Left renal cortex interstitium (tissue), 4 donors: ENCODE data around the gene PITPNM1. TPM values are rescaled to one million over a fixed set of nuclear protein-coding genes. Genes with fewer than 3 reads are reported as not detected.
"Not testable (repeated sequence)": the region's sequence is repeated elsewhere in the genome, so short reads cannot be mapped to it uniquely, and the experiment has no call there.

Source experiments
- DNase-seq, 4 donors: peaks; one replicate each; pipeline ENCODE4 v3.0.0-alpha.2; 2013; ENCODE audit warnings: low read depth in 4 of 4, low spot score in 2 of 4, missing footprints in 1 of 4
- polyA plus RNA-seq, 4 donors: library from polyadenylated mRNA; unstranded; fragments of 120-200 nt; gene quantifications; one replicate each; pipeline ENCODE4 v1.2.1, GENCODE V29; 2013; ENCODE audit not compliant: insufficient read length in 4 of 4

Gene PITPNM1
- polyA plus RNA-seq, 4 donors, result 27.5 to 41.0 (median 37.8) TPM

- DNase-seq, result no peak
These were observed 18.7 kb upstream of the PITPNM1 start for GRCh38 chr11:67523556-67524479.

- DNase-seq, result no peak
These were observed 17.8 kb upstream of the PITPNM1 start, which contains the start of gene CABP2 for GRCh38 chr11:67522844-67523555. TSS of gene CABP2 (minus strand) at chr11:67523446. CDS start at chr11:67523326, 120 bp downstream.

GRCh38 chr11:67522338-67522737, 17.2 kb upstream of the PITPNM1 start:
- no peak for DNase-seq

- DNase-seq, result no peak
These were observed 16.8 kb upstream of the PITPNM1 start for GRCh38 chr11:67521924-67522323.

GRCh38 chr11:67520856-67521824, 16.0 kb upstream of the PITPNM1 start:
- DNase-seq, result no peak

- no peak for DNase-seq
These were observed 14.6 kb upstream of the PITPNM1 start for GRCh38 chr11:67519726-67520125.

GRCh38 chr11:67517784-67518552, 12.8 kb upstream of the PITPNM1 start:
- DNase-seq, result no peak

- DNase-seq, result no peak
These were observed 11.6 kb upstream of the PITPNM1 start for GRCh38 chr11:67516806-67517205.

GRCh38 chr11:67514116-67514515, 9.0 kb upstream of the PITPNM1 start:
- no peak for DNase-seq

- DNase-seq, result not testable (repeated sequence)
These were observed 6.4 kb upstream of the PITPNM1 start for GRCh38 chr11:67511558-67511957.

- no peak for DNase-seq
These were observed 4.8 kb upstream of the PITPNM1 start for GRCh38 chr11:67510023-67510345.

GRCh38 chr11:67508486-67509121, 3.4 kb upstream of the PITPNM1 start:
- DNase-seq, result peak; percentile 90 to 94 (median 92)

- peak; percentile 88 to 98 (median 92) for DNase-seq
These were observed 2.8 kb upstream of the PITPNM1 start, which contains the start of gene CDK2AP2 for GRCh38 chr11:67507864-67508485. TSS of gene CDK2AP2 (minus strand) at chr11:67508162. CDS start at chr11:67508082, 80 bp downstream.

GRCh38 chr11:67507242-67507863, 2.2 kb upstream of the PITPNM1 start:
- DNase-seq, result no peak

GRCh38 chr11:67506426-67507051, 1.4 kb upstream of the PITPNM1 start:
- DNase-seq, result no peak

GRCh38 chr11:67505605-67506396, 638 bp upstream of the PITPNM1 start:
- peak in 1 of 4 donors; percentile 74 for DNase-seq
